Endothelial cell of umbilical vein (primary cell): ENCODE results near the gene FBXO4. TPM values are rescaled to one million over a fixed set of nuclear protein-coding genes. Genes with fewer than 3 reads are reported as not detected.

Experiments used
- BruUV-seq: library from RNA; stranded (reverse); fragments of 400-500 nt; replicated peaks from 2 replicates; lab custom pipeline; 2021; lab: Mats Ljungman, UMichigan
- CTCF ChIA-PET: fragments of 300-600, 350-600 bp; sonication (Branson Sonifier 250); formaldehyde crosslinking; loops from one replicate; lab custom pipeline; 2021; ENCODE audit warnings: antibody characterized with exemption, inconsistent platforms; lab: Charles Lee
- POLR2A ChIA-PET: fragments of 300-600, 350-600 bp; sonication (Branson Sonifier 250); formaldehyde crosslinking; loops from one replicate; lab custom pipeline; 2021; ENCODE audit warnings: antibody characterized with exemption, inconsistent platforms; lab: Charles Lee
- DNase-seq: peaks from one replicate; pipeline ENCODE4 v3.0.0-alpha.2; 2011; ENCODE audit warnings: low read depth, low spot score
- FAIRE-seq: peaks from 2 replicates; lab custom pipeline; 2011; peaks lifted over from hg19 to GRCh38; lab: Jason Lieb, UNC
- H2AFZ ChIP-seq: 2 replicates; pipeline ENCODE4 v1.6.0; 2012; ENCODE audit warnings: low read depth, low read length, control low read depth, inconsistent platforms
- H3K27ac ChIP-seq: 2 replicates; pipeline ENCODE4 v1.5.1; 2011; ENCODE audit warnings: low read depth, mild to moderate bottlenecking, control low read depth, low read length, moderate library complexity; ENCODE audit not compliant: insufficient read depth
- H3K27me3 ChIP-seq, 2 experiments: 2 replicates each; pipeline versions ENCODE4 v1.6.0 to v1.6.1; 2011; ENCODE audit warnings: low read length in 2 of 2, mixed read lengths in 1 of 2; ENCODE audit not compliant: control insufficient read depth in 2 of 2, insufficient read depth in 2 of 2
- H3K36me3 ChIP-seq, 2 experiments: 2 replicates in 1 of 2; 3 replicates in 1 of 2; pipeline ENCODE4 v1.5.1; 2011; ENCODE audit warnings: low read length in 2 of 2, mild to moderate bottlenecking in 1 of 2, moderate library complexity in 1 of 2; ENCODE audit not compliant: control insufficient read depth in 2 of 2, insufficient read depth in 2 of 2; ENCODE audit errors: extremely low read depth in 1 of 2
- H3K4me1 ChIP-seq: 3 replicates; pipeline ENCODE4 v1.5.1; 2011; ENCODE audit warnings: mild to moderate bottlenecking, low read length; ENCODE audit not compliant: control insufficient read depth, insufficient read depth; ENCODE audit errors: extremely low read depth
- H3K4me2 ChIP-seq: 2 replicates; pipeline ENCODE4 v1.6.1; 2011; ENCODE audit warnings: low read length, control low read depth, mixed read lengths; ENCODE audit not compliant: insufficient read depth
- H3K4me3 ChIP-seq, 3 experiments: fragments of 200-600 bp in 1 of 3; sonication (generic), shearing (Covaris generic) in 1 of 3; replicated peaks in 1 of 3; 2 replicates each; pipeline ENCODE4 v1.5.1; 2011 to 2016; ENCODE audit warnings: control low read depth in 3 of 3, low read length in 3 of 3, mild to moderate bottlenecking in 2 of 3, inconsistent platforms in 1 of 3, low read depth in 1 of 3, moderate library complexity in 1 of 3; ENCODE audit not compliant: insufficient read depth in 1 of 3
- H3K79me2 ChIP-seq: 2 replicates; pipeline ENCODE4 v1.6.0; 2012; ENCODE audit warnings: low read length, inconsistent platforms; ENCODE audit not compliant: control insufficient read depth, insufficient read depth
- H3K9ac ChIP-seq: replicated peaks from 2 replicates; pipeline ENCODE3; 2011; ENCODE audit warnings: low read length, control low read depth; ENCODE audit not compliant: insufficient read depth; ENCODE audit errors: extremely low read depth
- H3K9me1 ChIP-seq: replicated peaks from 3 replicates; pipeline ENCODE4 v1.6.0; 2011; ENCODE audit warnings: mild to moderate bottlenecking, low read length; ENCODE audit not compliant: control insufficient read depth, insufficient read depth; ENCODE audit errors: extremely low read depth
- H3K9me3 ChIP-seq: replicated peaks from 2 replicates; pipeline ENCODE4 v1.5.1; 2012; ENCODE audit warnings: low read length, inconsistent platforms; ENCODE audit not compliant: control insufficient read depth, insufficient read depth
- H4K20me1 ChIP-seq: replicated peaks from 2 replicates; pipeline ENCODE3; 2011; ENCODE audit warnings: mild to moderate bottlenecking, low read length; ENCODE audit not compliant: control insufficient read depth, insufficient read depth; ENCODE audit errors: extremely low read depth
- CTCF ChIP-seq, 2 donors: IDR thresholded peaks; 1 replicate in 1 of 2; 2 replicates in 1 of 2; pipeline ENCODE4 v1.5.1; 2011; ENCODE audit warnings: low read length in 2 of 2, mild to moderate bottlenecking in 2 of 2, moderate library complexity in 2 of 2, control low read depth in 1 of 2, inconsistent platforms in 1 of 2, low read depth in 1 of 2; ENCODE audit not compliant: insufficient read depth in 1 of 2; ENCODE audit errors: extremely low read depth in 1 of 2
- FOS ChIP-seq: IDR thresholded peaks from 2 replicates; pipeline ENCODE4 v1.6.1; 2011; ENCODE audit warnings: mild to moderate bottlenecking, low read length, moderate library complexity, borderline replicate concordance; ENCODE audit not compliant: insufficient read depth
- GATA2 ChIP-seq: IDR thresholded peaks from 2 replicates; pipeline ENCODE4 v1.7.0; 2011; ENCODE audit warnings: low read depth, mild to moderate bottlenecking, moderate library complexity, mixed read lengths, low read length; ENCODE audit not compliant: insufficient read length, insufficient read depth
- MAX ChIP-seq: IDR thresholded peaks from 2 replicates; pipeline ENCODE4 v1.6.1; 2011; ENCODE audit not compliant: insufficient read depth, insufficient read length
- MYC ChIP-seq: IDR thresholded peaks from one replicate; pipeline ENCODE4 v1.6.1; 2011; ENCODE audit warnings: mild to moderate bottlenecking, low read depth, low read length
- POLR2A ChIP-seq: IDR thresholded peaks from 2 replicates; pipeline ENCODE4 v1.6.1; 2012; ENCODE audit warnings: low read depth, mild to moderate bottlenecking, control low read depth, low read length
- POLR2AphosphoS5 ChIP-seq: IDR thresholded peaks from 2 replicates; pipeline ENCODE4 v1.6.1; 2012; ENCODE audit warnings: low read depth, mild to moderate bottlenecking, control low read depth, low read length, moderate library complexity; ENCODE audit not compliant: insufficient read depth
- dilution Hi-C: fragments of 300-500 bp; cut with MboI; formaldehyde crosslinking; loops from one replicate; pipeline ENCODE4 v1.15.0; 2019; ENCODE audit warnings: low sequenced_read_pairs; ENCODE audit not compliant: extremely low pct_ligation_motif_present
- intact Hi-C: fragments of 100-400 bp; cut with micrococcal nuclease; formaldehyde crosslinking; loops from one replicate; pipeline ENCODE4 v1.10.0; 2022
- polyA plus RNA-seq, 4 experiments: library from polyadenylated mRNA; depleted of rRNA in 3 of 4; stranded (reverse) in 3 of 4; unstranded in 1 of 4; fragments of >200 nt; gene quantifications; 2 replicates each; pipeline versions ENCODE4 v1.2.1 to v1.2.3, GENCODE V29; 2011 to 2012; ENCODE audit warnings: missing spikeins in 1 of 4
- total RNA-seq: library from RNA; stranded (reverse); gene quantifications from 2 replicates; pipeline ENCODE4 v1.2.3, GENCODE V29; 2021

The FBXO4 gene
- total and polyA plus RNA-seq, 2 donors (not counting 3 experiments of a cell fraction or from before 2014, with no cell fraction given): 4.4 to 7.7 TPM

GRCh38 chr5:41891066-41891707 lies 33.9 kb upstream of the FBXO4 start:
- FAIRE-seq: no peak
- dilution Hi-C loops: no loop called here

More at GRCh38 chr5:41891066-41891707, 33.9 kb upstream of the FBXO4 start:
- no peak overlapping the region for H3K27ac ChIP-seq
- H3K4me2 ChIP-seq: no peak overlapping the region
- ChIA-PET CTCF (interaction anchor here (1.5 kb wide), 1 partner anchor 167 kb away, joined by 3 read pairs; no protein-coding TSS in a partner anchor), POLR2A (no interaction called here)
- H3K79me2 ChIP-seq: no peaks in the 10 kb centered on the region
- no peaks in the 10 kb centered on the region for H3K36me3 ChIP-seq
- intact Hi-C loops: no loop called here
- no peaks in the 10 kb centered on the region for H3K4me1 ChIP-seq
- no peaks in the 10 kb centered on the region for H4K20me1 ChIP-seq
- DNase-seq: no peak
- H3K9ac ChIP-seq: no peak overlapping the region
- BruUV-seq: no TSS peak
- H3K27me3 ChIP-seq: peaks cover 12 to 26% of the 10 kb centered on the region in 2 experiments
- no peaks in the 10 kb centered on the region for H3K9me3 ChIP-seq
- H3K9me1 ChIP-seq: no peaks in the 10 kb centered on the region
- H3K4me3 ChIP-seq: no peak overlapping the region
- no peak overlapping the region for H2AFZ ChIP-seq
- TF ChIP-seq GATA2 (no peak), FOS (no peak), MAX (no peak), CTCF (IDR thresholded peaks at IDR 0.05; ENCODE audit: extremely low read depth in 1 of 2, insufficient read depth in 1 of 2, low read depth in 1 of 2, low read length in 2 of 2) (no peak), POLR2AphosphoS5 (no peak), POLR2A (no peak), MYC (no peak)
